Measurements from ENCODE around the gene PKHD1.

The PKHD1 gene

DNA sequence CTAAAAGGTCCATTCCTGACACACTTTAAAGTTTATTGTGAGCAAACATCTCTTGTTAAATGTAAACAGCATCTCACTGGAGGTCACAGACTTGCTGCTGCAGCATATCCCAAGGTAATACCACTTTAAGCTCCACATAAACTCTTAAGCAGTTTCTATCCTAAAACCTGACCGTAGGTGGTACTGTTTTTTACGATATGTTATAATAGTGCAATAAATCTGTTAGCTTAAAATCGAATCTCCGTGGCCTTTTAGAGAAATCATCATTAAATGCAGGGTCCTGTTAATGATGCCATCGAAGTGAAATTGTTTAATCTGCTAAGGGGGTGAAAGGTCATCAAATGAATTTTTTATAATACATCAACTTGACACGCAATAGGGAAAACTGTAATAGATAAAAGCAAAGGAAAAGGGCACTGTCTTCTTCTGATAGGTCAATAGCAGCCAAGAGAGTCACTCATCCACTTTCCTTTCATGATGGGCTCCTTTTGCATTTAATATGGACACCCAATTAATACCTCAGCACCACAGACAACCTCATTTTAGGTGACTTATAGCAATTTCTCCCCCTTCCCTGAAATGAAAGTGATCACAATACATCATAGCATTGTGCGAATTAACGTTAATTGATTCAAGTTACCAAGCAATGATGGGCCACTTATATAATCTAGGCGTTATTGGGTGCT, 436.1 kb downstream of the PKHD1 start:
- no peak for DNase-seq (ENCODE audit: low spot score)
- Histone ChIP-seq H3K4me3 (no peak overlapping the region), H3K27ac (no peak overlapping the region)
- TF ChIP-seq CTCF (IDR thresholded peaks at IDR 0.05): no peak

DNA sequence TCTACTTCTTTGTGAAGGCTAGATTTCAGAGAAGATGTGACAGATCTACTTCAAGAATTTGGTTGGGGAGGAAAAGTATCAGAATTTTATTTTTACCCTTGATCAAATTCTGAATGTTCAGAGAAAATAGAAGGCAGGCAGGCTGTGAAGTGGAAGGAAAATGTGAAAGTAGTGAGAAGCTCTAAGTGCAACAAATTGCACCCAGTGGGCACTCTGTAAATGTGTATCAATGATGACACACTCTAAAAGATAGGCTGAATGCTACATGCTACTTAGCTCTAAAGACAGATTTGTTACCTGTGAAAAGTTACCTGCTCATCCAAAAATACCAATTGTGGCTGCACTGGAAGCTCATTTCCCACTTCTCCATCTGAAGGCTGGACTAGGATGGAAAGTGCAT, 438.6 kb downstream of the PKHD1 start:
- no peak for TF ChIP-seq CTCF (IDR thresholded peaks at IDR 0.05)
- H3K27ac ChIP-seq: no peak overlapping the region
- no peak for DNase-seq (ENCODE audit: low spot score)
- no peak overlapping the region for H3K4me3 ChIP-seq

- Histone ChIP-seq H3K4me3 (no peak overlapping the region), H3K27ac (no peak overlapping the region)
- DNase-seq (ENCODE audit: low spot score): no peak
- TF ChIP-seq CTCF (IDR thresholded peaks at IDR 0.05): no peak
Observed at GRCh38 chr6:51648236-51648635, 439.2 kb downstream of the PKHD1 start.

- no peak overlapping the region for H3K27ac ChIP-seq
- no peak for DNase-seq (ENCODE audit: low spot score)
- TF ChIP-seq CTCF (IDR thresholded peaks at IDR 0.05): no peak
- H3K4me3 ChIP-seq: no peak overlapping the region
Observed at GRCh38 chr6:51644426-51644825, 443.0 kb downstream of the PKHD1 start.

DNA sequence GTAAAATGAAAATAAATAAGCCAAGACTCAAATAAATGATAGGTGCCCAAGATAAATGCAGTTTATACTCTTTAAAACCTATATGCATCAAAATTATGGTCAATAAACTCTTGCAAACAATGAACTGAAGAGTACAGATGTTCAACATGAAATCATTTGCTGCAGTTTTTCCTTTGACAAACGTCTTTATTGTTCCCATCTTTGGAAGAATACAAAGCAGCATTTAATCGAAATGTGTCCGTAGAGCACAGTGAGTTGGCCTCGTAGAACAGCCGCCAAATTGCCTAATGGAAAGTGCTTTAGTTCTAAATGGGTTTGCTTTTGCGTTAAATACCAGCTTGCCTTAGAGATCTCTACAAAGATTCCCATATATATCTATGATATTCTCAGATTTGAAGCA, 447.4 kb downstream of the PKHD1 start:
- Histone ChIP-seq H3K4me3 (no peak overlapping the region), H3K27ac (no peak overlapping the region)
- no peak for DNase-seq (ENCODE audit: low spot score)
- TF ChIP-seq CTCF (IDR thresholded peaks at IDR 0.05): no peak

- no peak overlapping the region for H3K27ac ChIP-seq
- TF ChIP-seq CTCF (IDR thresholded peaks at IDR 0.05): no peak
- H3K4me3 ChIP-seq: no peak overlapping the region
- no peak for DNase-seq (ENCODE audit: low spot score)
Observed at GRCh38 chr6:51633424-51633823, 454.0 kb downstream of the PKHD1 start.

- H3K27ac ChIP-seq: no peak overlapping the region
- DNase-seq (ENCODE audit: low spot score): no peak
- no peak for TF ChIP-seq CTCF (IDR thresholded peaks at IDR 0.05)
- H3K4me3 ChIP-seq: no peak overlapping the region
Observed at GRCh38 chr6:51630011-51630410, 457.4 kb downstream of the PKHD1 start.
